MCF 10A (cell line): ENCODE results near the gene FTSJ1. TPM values are rescaled to one million over a fixed set of nuclear protein-coding genes. Genes with fewer than 3 reads are reported as not detected.

Experiments
- BruUV-seq: library from RNA; stranded (reverse); fragments of 400-500 nt; replicated peaks from 2 replicates; lab custom pipeline; 2021; lab: Mats Ljungman, UMichigan
- CTCF ChIA-PET: fragments of 300-600 bp; sonication (Branson Sonifier 250); formaldehyde crosslinking; extraction: SDS; loops from one replicate; lab custom pipeline; 2021; ENCODE audit warnings: antibody characterized with exemption, inconsistent platforms; lab: Yijun Ruan, JAX
- POLR2A ChIA-PET: fragments of 300-600, 350-650 bp; sonication (Branson Sonifier 250); formaldehyde crosslinking; extraction: SDS; loops from one replicate; lab custom pipeline; 2020; ENCODE audit warnings: antibody characterized with exemption, inconsistent platforms; lab: Yijun Ruan, JAX
- DNase-seq: peaks from one replicate; pipeline ENCODE4 v3.0.0-alpha.2; 2018; ENCODE audit not compliant: unreplicated experiment
- H3K27ac Mint-ChIP-seq: one replicate; pipeline ENCODE4 v1.8.0; 2022; ENCODE audit warnings: mild to moderate bottlenecking, low read depth, mixed read lengths; ENCODE audit not compliant: unreplicated experiment
- H3K27me3 Mint-ChIP-seq: one replicate; pipeline ENCODE4 v1.8.0; 2022; ENCODE audit warnings: mixed read lengths; ENCODE audit not compliant: insufficient read depth, unreplicated experiment
- H3K36me3 Mint-ChIP-seq: one replicate; pipeline ENCODE4 v1.8.0; 2022; ENCODE audit warnings: mild to moderate bottlenecking, moderate library complexity, mixed read lengths; ENCODE audit not compliant: insufficient read depth, unreplicated experiment
- H3K4me1 Mint-ChIP-seq: one replicate; pipeline ENCODE4 v1.8.0; 2022; ENCODE audit warnings: mixed read lengths; ENCODE audit not compliant: insufficient read depth, unreplicated experiment
- H3K4me3 Mint-ChIP-seq: one replicate; pipeline ENCODE4 v1.8.0; 2022; ENCODE audit warnings: mild to moderate bottlenecking, moderate library complexity, mixed read lengths; ENCODE audit not compliant: unreplicated experiment
- H3K9me3 Mint-ChIP-seq: one replicate; pipeline ENCODE4 v1.8.0; 2022; ENCODE audit warnings: mixed read lengths; ENCODE audit not compliant: unreplicated experiment
- intact Hi-C: fragments of 100-400 bp; cut with micrococcal nuclease; formaldehyde crosslinking; loops from 2 replicates; pipeline ENCODE4 v1.14.1; 2022
- total RNA-seq: library from RNA; stranded (reverse); gene quantifications from 2 replicates; pipeline ENCODE4 v1.2.3, GENCODE V29; 2022
- TF ChIP-seq, protein P1 (sequence below): fragments of 200-600 bp; IDR thresholded peaks from one replicate; pipeline ENCODE4 v1.8.0; 2022; ENCODE audit warnings: antibody characterized with exemption, mild to moderate bottlenecking; ENCODE audit not compliant: unreplicated experiment

FTSJ1 gene
- total RNA-seq, 1 experiment from 2014 or later, result 107 TPM

DNA sequence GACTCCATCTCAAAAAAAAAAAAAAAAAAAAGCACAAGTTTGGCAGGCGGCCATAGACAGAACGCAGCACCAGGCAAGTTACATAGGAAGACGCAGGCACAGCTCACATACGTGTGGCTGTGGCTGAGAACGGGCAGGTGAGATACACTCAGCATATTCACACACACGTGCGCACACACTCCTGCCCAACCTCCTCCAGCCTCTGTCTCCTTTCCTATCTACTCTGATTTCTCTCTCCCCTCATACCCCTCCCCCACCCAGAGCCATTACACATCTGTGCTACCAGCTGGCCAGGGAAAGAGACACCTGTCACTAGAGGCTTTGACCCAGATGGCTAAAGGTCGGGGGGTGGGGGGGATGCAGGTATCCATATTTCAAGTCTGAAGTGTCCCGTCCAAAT lies 3.8 kb upstream of the FTSJ1 start:
- no peak for DNase-seq
- peaks cover 8% of the 10 kb centered on the region for H3K9me3 Mint-ChIP-seq
- intact Hi-C loops, result no loop called here
- peaks cover 8% of the 10 kb centered on the region for H3K36me3 Mint-ChIP-seq
- POLR2A ChIA-PET, result no interaction called here
- H3K4me1 Mint-ChIP-seq, result peaks cover 10% of the 10 kb centered on the region
- no TSS peak for BruUV-seq
- no peaks in the 10 kb centered on the region for H3K27me3 Mint-ChIP-seq
- no peak overlapping the region for H3K4me3 Mint-ChIP-seq
- no peak overlapping the region for H3K27ac Mint-ChIP-seq
- CTCF ChIA-PET, result no interaction called here
- TF ChIP-seq, protein P1, sequence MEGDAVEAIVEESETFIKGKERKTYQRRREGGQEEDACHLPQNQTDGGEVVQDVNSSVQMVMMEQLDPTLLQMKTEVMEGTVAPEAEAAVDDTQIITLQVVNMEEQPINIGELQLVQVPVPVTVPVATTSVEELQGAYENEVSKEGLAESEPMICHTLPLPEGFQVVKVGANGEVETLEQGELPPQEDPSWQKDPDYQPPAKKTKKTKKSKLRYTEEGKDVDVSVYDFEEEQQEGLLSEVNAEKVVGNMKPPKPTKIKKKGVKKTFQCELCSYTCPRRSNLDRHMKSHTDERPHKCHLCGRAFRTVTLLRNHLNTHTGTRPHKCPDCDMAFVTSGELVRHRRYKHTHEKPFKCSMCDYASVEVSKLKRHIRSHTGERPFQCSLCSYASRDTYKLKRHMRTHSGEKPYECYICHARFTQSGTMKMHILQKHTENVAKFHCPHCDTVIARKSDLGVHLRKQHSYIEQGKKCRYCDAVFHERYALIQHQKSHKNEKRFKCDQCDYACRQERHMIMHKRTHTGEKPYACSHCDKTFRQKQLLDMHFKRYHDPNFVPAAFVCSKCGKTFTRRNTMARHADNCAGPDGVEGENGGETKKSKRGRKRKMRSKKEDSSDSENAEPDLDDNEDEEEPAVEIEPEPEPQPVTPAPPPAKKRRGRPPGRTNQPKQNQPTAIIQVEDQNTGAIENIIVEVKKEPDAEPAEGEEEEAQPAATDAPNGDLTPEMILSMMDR, result no peak

DNA sequence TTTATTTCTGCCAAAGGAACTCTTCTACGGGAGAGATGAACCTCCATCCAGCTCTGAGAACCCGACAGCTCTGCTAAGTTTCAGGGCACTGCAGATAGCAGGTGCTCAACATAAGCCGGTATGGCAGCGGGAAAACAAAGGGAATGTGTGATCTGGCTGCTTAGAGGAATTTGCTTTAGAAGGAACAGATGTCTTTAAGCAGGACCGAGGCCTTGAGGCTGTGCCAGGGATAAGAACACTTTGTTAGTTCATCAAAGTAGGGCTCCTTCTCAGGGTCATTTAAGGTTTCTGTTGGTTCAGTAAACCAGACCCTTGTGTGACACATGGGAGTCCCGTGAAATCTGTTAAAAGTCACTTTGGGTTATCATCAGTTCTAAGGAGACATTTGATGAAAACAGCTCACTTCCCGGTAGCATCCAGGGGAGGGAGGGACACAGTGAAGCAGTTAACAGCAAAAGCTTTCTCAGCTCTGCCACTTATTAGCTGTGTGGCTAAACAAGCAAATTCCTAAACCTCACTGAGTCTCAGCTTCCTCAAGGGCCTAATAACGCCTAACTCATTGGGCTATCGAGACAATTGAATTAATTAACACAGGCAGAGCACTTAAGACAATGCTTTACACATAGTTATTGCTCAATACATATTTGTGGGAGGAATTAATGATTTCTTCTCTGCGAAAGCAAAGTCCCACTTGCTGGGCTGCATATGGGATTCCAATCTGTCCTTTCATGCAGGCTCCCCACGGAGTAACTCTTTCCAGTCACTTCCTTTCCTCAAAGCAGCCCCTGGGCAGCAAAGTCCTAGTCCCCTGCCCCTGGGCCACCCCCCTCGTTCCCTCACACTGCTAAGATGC lies 2.9 kb upstream of the FTSJ1 start:
- TF ChIP-seq, protein P1, result no peak
- peaks cover 17% of the 10 kb centered on the region for H3K4me1 Mint-ChIP-seq
- intact Hi-C loops, result no loop called here
- ChIA-PET POLR2A (interaction anchor here (0.8 to 1.1 kb wide), 2 partner anchors 11 to 17 kb away, joined by 4 read pairs; no protein-coding TSS in a partner anchor), CTCF (interaction anchor here (0.8 to 2.1 kb wide), 6 partner anchors 9 to 88 kb away, joined by 3 to 8 read pairs (median 5); no protein-coding TSS in a partner anchor)
- peaks cover 2% of the 10 kb centered on the region for H3K9me3 Mint-ChIP-seq
- no peak overlapping the region for H3K4me3 Mint-ChIP-seq
- no peaks in the 10 kb centered on the region for H3K27me3 Mint-ChIP-seq
- H3K36me3 Mint-ChIP-seq, result peaks cover 14% of the 10 kb centered on the region
- no peak overlapping the region for H3K27ac Mint-ChIP-seq
- DNase-seq, result no peak
- BruUV-seq, result no TSS peak

GRCh38 chrX:48473704-48473990 lies 2.4 kb upstream of the FTSJ1 start:
- ChIA-PET POLR2A (interaction anchor here (0.8 to 2.4 kb wide), 3 partner anchors 12 to 66 kb away, joined by 4 to 10 read pairs (median 4); partner anchors contain the start of gene TBC1D25), CTCF (interaction anchor here (0.6 to 2.1 kb wide), 10 partner anchors 8 to 120 kb away, joined by 3 to 8 read pairs (median 4); no protein-coding TSS in a partner anchor)
- BruUV-seq, result no TSS peak
- TF ChIP-seq, protein P1, result no peak
- intact Hi-C loops, result no loop called here
- Mint-ChIP-seq H3K9me3 (no peaks in the 10 kb centered on the region), H3K4me3 (no peak overlapping the region), H3K27ac (peak overlapping the region; percentile 26), H3K36me3 (peaks cover 19% of the 10 kb centered on the region), H3K4me1 (peaks cover 17% of the 10 kb centered on the region), H3K27me3 (no peaks in the 10 kb centered on the region)
- no peak for DNase-seq

GRCh38 chrX:48474127-48474526 lies 1.9 kb upstream of the FTSJ1 start:
- ChIA-PET CTCF (interaction anchor here (0.6 to 2.1 kb wide), 17 partner anchors 8 to 391 kb away, joined by 3 to 8 read pairs (median 4); partner anchors contain the start of gene EBP), POLR2A (interaction anchor here (1.0 to 4.7 kb wide), 7 partner anchors 10 to 101 kb away, joined by 4 to 22 read pairs (median 5); partner anchors contain the start of genes RBM3 and TBC1D25)
- TF ChIP-seq, protein P1, result peak; percentile 23
- Mint-ChIP-seq H3K36me3 (peaks cover 23% of the 10 kb centered on the region), H3K27ac (peak overlapping the region; percentile 26), H3K4me3 (no peak overlapping the region), H3K27me3 (no peaks in the 10 kb centered on the region), H3K4me1 (peaks cover 17% of the 10 kb centered on the region), H3K9me3 (no peaks in the 10 kb centered on the region)
- DNase-seq, result no peak
- intact Hi-C loops, result no loop called here
- no TSS peak for BruUV-seq
